GM12872 (cell line): ENCODE measurements around the gene PRPS1L1.

Experiments used
- TF ChIP-seq, protein P1 (sequence below): IDR thresholded peaks from 3 replicates; pipeline ENCODE4 v1.5.1; 2011; ENCODE audit warnings: low read depth, mild to moderate bottlenecking, low read length, moderate library complexity; ENCODE audit not compliant: insufficient read depth

The PRPS1L1 gene

DNA sequence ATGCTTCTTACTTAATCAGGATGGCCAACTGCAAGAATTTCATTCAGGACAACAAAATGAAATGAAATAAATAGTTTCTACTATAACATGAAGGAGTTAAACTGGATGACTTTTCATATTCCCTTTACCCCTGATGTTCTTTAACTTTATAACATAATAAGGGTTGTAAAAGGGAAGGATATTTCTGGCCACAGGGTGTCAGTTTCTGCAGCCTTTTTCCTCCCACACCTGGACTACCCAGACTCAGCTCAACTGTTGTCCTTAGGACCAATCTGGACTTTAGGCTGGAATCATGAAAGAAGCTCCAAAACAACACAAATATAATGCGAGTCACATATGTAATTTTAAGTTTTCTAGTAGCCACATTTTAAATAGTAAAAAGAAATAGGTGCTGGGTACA, 43.4 kb downstream of the PRPS1L1 start:
- TF ChIP-seq, protein P1, sequence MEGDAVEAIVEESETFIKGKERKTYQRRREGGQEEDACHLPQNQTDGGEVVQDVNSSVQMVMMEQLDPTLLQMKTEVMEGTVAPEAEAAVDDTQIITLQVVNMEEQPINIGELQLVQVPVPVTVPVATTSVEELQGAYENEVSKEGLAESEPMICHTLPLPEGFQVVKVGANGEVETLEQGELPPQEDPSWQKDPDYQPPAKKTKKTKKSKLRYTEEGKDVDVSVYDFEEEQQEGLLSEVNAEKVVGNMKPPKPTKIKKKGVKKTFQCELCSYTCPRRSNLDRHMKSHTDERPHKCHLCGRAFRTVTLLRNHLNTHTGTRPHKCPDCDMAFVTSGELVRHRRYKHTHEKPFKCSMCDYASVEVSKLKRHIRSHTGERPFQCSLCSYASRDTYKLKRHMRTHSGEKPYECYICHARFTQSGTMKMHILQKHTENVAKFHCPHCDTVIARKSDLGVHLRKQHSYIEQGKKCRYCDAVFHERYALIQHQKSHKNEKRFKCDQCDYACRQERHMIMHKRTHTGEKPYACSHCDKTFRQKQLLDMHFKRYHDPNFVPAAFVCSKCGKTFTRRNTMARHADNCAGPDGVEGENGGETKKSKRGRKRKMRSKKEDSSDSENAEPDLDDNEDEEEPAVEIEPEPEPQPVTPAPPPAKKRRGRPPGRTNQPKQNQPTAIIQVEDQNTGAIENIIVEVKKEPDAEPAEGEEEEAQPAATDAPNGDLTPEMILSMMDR, result no peak

- TF ChIP-seq, protein P1, result no peak
Observed at GRCh38 chr7:17983221-17984062, 44.2 kb downstream of the PRPS1L1 start.

GRCh38 chr7:17976952-17977351, 50.7 kb downstream of the PRPS1L1 start:
- TF ChIP-seq, protein P1, result no peak
